CD4-positive, CD25-positive, alpha-beta regulatory T cell (primary cell): ENCODE measurements around the gene KCNK13. TPM values are rescaled to one million over a fixed set of nuclear protein-coding genes. Genes with fewer than 3 reads are reported as not detected.
"Not testable (repeated sequence)": the region's sequence is repeated elsewhere in the genome, so short reads cannot be mapped to it uniquely, and the experiment has no call there.

Experiments used
- ATAC-seq, 2 donors: fragments of 150-1000 bp; cut with Tn5 transposase; one replicate each; pipeline ENCODE4 v1.10.0; 2021; ENCODE audit warnings: low read depth in 2 of 2, moderate number of reproducible peaks in 2 of 2, moderate library complexity in 1 of 2
- DNase-seq, 3 donors: peaks; one replicate each; pipeline versions ENCODE4 v3.0.0 to v3.0.0-alpha.2; 2012 to 2022; ENCODE audit warnings: mixed read lengths in 1 of 3
- H3K27ac ChIP-seq: one replicate; pipeline ENCODE4 v1.7.0; 2013; ENCODE audit warnings: mild to moderate bottlenecking, low read length; ENCODE audit not compliant: insufficient read depth, poor library complexity, severe bottlenecking
- H3K27me3 ChIP-seq: one replicate; pipeline ENCODE4 v1.7.0; 2013; ENCODE audit warnings: low read length; ENCODE audit not compliant: control insufficient read depth, insufficient read depth
- H3K36me3 ChIP-seq: one replicate; pipeline ENCODE4 v1.7.0; 2013; ENCODE audit warnings: mild to moderate bottlenecking, low read length, moderate library complexity; ENCODE audit not compliant: control insufficient read depth, insufficient read depth
- H3K4me1 ChIP-seq: 2 replicates; pipeline ENCODE4 v1.7.0; 2013; ENCODE audit warnings: mild to moderate bottlenecking, low read length; ENCODE audit not compliant: insufficient read depth, control insufficient read depth, poor library complexity, severe bottlenecking
- H3K4me3 ChIP-seq: one replicate; pipeline ENCODE4 v1.7.0; 2013; ENCODE audit warnings: low read depth, mild to moderate bottlenecking, low read length, moderate library complexity
- H3K9me3 ChIP-seq, 2 experiments: 1 replicate in 1 of 2; 2 replicates in 1 of 2; pipeline ENCODE4 v1.7.0; 2013; ENCODE audit warnings: low read length in 2 of 2, mild to moderate bottlenecking in 1 of 2, moderate library complexity in 1 of 2; ENCODE audit not compliant: control insufficient read depth in 2 of 2
- H3K27ac Mint-ChIP-seq, 3 donors: one replicate each; pipeline ENCODE4 v1.8.0; 2020 to 2022; ENCODE audit warnings: mild to moderate bottlenecking in 3 of 3, mixed read lengths in 3 of 3, moderate library complexity in 2 of 3
- H3K27me3 Mint-ChIP-seq: one replicate; pipeline ENCODE4 v1.8.0; 2022; ENCODE audit warnings: mild to moderate bottlenecking, mixed read lengths
- H3K36me3 Mint-ChIP-seq: one replicate; pipeline ENCODE4 v1.8.0; 2020; ENCODE audit warnings: mixed read lengths
- H3K4me1 Mint-ChIP-seq, 4 donors: one replicate each; pipeline ENCODE4 v1.8.0; 2020 to 2022; ENCODE audit warnings: mixed read lengths in 4 of 4, mild to moderate bottlenecking in 1 of 4
- H3K4me3 Mint-ChIP-seq, 4 donors: one replicate each; pipeline ENCODE4 v1.8.0; 2020 to 2022; ENCODE audit warnings: mild to moderate bottlenecking in 4 of 4, mixed read lengths in 4 of 4, moderate library complexity in 3 of 4
- H3K9me3 Mint-ChIP-seq, 7 donors: one replicate each; pipeline ENCODE4 v1.8.0; 2020 to 2022; ENCODE audit warnings: mixed read lengths in 7 of 7, mild to moderate bottlenecking in 3 of 7, moderate library complexity in 2 of 7
- polyA plus RNA-seq, 4 donors: library from polyadenylated mRNA; unstranded; fragments of 300-500 nt; fragmentation: Illumina TruSeq; gene quantifications; one replicate each; pipeline ENCODE4 v1.2.3, GENCODE V29; 2021
- total RNA-seq: library from RNA; stranded (reverse); gene quantifications from one replicate; pipeline ENCODE4 v1.2.3, GENCODE V29; 2022

KCNK13 gene
- total and polyA plus RNA-seq, 5 donors from 2014 or later = 0.20 TPM; not detected in 4

DNA sequence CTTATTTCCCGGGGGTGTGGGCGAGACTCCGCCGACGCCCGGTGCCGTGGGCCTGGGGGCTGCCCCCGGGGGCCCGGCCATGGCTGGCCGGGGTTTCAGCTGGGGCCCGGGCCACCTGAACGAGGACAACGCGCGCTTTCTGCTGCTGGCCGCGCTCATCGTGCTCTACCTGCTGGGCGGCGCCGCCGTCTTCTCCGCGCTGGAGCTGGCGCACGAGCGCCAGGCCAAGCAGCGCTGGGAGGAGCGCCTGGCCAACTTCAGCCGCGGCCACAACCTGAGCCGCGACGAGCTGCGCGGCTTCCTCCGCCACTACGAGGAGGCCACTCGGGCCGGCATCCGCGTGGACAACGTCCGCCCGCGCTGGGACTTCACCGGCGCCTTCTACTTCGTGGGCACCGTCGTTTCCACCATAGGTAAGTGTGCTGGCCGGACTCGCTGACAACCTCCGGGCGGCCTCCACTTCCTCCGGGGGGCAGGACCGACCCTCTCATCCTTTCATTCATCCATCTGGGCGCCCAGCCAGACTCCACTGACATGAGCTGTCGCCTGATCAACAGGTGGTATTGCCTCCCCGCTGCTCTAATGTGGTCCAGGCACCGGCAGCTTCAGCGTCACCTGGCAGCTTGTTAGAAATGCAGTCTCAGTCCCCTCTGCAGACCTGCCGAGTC lies 467 bp downstream of the KCNK13 start:
- peaks cover 29% of the 10 kb centered on the region for H3K4me1 ChIP-seq
- peaks cover 71% of the 10 kb centered on the region for H3K27me3 Mint-ChIP-seq
- DNase-seq (no peak), ATAC-seq (no peak)
- no peaks in the 10 kb centered on the region for H3K36me3 ChIP-seq
- peaks cover 0 to 32% (median 21%) of the 10 kb centered on the region in 4 donors for H3K4me1 Mint-ChIP-seq
- H3K9me3 Mint-ChIP-seq = peaks cover 0 to 4% (median 0%) of the 10 kb centered on the region in 7 donors
- H3K36me3 Mint-ChIP-seq = peaks cover 5% of the 10 kb centered on the region
- H3K27ac ChIP-seq = no peak overlapping the region
- peak overlapping the region; percentile 76 to 88 (median 88) for H3K4me3 Mint-ChIP-seq
- H3K27me3 ChIP-seq = peaks cover 43% of the 10 kb centered on the region
- H3K4me3 ChIP-seq = peak overlapping the region; percentile 33
- H3K27ac Mint-ChIP-seq = no peak overlapping the region
- H3K9me3 ChIP-seq = no peaks in the 10 kb centered on the region

DNA sequence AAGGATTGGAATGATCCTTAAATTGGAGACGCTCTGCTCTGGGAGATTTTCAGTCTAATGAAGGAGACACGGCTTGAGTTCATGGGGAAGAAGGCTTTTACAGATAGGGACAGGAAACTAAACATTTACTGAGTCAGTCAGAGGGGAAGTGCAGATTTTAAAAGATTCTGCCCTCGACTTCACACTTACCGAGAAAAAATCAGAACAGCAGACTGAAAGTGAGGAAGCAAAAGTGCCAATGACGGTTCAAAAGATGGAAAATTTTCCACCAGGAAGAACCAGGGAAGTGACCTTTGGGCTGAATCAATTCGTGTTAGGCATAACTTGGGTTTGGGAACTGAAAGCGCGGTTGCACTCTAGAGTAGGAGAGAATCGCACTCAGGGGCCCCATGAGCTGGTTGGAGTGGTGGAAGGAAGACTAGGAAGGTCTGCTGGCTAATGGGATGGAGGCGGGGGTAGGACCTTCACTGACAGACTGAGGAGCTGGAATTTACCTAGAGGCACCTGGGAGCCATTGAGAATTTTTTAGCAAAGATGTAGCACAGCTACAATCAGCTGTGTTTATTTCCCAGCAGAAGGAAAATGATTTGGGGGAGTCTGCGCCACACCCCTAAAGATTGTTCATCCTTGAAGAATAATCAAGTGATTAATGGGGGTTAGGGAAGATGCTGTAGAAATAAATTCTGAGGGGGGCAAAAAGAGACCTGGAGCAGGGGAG lies 1.2 kb downstream of the KCNK13 start:
- no peak for ATAC-seq
- peak in 1 of 3 donors; percentile 24 for DNase-seq
- no peaks in the 10 kb centered on the region for H3K36me3 ChIP-seq
- Mint-ChIP-seq H3K9me3 (peaks cover 0 to 4% (median 0%) of the 10 kb centered on the region in 7 donors), H3K27ac (no peak overlapping the region), H3K27me3 (peaks cover 73% of the 10 kb centered on the region), H3K4me3 (peak overlapping the region; percentile 76 to 88 (median 88)), H3K4me1 (peaks cover 0 to 32% (median 21%) of the 10 kb centered on the region in 4 donors), H3K36me3 (peaks cover 5% of the 10 kb centered on the region)
- H3K4me1 ChIP-seq = peaks cover 29% of the 10 kb centered on the region
- peak overlapping the region; percentile 33 for H3K4me3 ChIP-seq
- no peaks in the 10 kb centered on the region for H3K9me3 ChIP-seq
- H3K27me3 ChIP-seq = peaks cover 43% of the 10 kb centered on the region
- no peak overlapping the region for H3K27ac ChIP-seq

DNA sequence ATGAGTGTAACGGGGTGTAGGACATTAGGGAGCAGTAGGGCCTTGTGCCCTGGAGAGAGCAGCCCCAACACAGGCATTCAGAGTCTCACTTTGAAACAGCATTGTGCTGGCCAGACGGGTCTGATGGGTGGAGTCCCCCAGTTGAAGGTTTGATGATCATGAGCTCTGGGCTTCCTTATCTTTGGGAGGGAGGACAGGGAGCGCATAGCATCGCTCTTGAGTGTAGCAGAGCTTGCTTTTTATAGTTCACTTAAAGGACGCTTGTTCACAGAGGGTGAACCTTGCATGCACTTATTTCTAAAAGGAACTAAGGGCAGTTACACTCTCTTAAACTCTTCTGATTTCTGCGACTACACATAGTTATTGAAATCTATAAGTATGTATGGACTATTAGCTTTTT lies 10.6 kb downstream of the KCNK13 start:
- Histone ChIP-seq H3K36me3 (no peaks in the 10 kb centered on the region), H3K4me3 (no peak overlapping the region), H3K27ac (no peak overlapping the region), H3K27me3 (peaks cover 16% of the 10 kb centered on the region), H3K9me3 (no peaks in the 10 kb centered on the region), H3K4me1 (no peaks in the 10 kb centered on the region)
- ATAC-seq (no peak), DNase-seq (no peak)
- Mint-ChIP-seq H3K4me3 (no peak overlapping the region), H3K4me1 (no peaks in the 10 kb centered on the region), H3K36me3 (no peaks in the 10 kb centered on the region), H3K27ac (peak overlapping the region in 1 of 3 donors; percentile 26), H3K27me3 (peaks cover 44% of the 10 kb centered on the region), H3K9me3 (no peaks in the 10 kb centered on the region)

DNA sequence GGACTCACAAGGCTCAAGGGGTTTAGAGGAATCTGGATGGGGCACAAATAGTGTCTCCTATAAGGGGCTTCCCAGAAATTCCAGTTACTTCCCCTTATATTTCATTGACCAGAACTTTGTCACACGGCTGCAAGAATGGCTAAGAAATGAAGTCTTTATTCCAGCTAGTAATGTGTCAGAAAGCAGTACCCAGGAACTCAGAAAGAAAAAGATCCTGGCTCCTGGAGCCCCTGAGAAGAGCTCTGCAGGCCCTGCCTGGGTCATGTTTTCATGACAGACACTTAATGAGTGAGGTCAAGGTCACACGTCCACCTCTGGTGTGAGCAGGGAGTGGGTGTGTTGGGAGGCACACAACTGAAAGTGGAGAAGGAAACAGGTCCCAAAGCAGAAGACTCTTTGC lies 17.8 kb downstream of the KCNK13 start:
- Mint-ChIP-seq H3K9me3 (peaks cover 0 to 4% (median 0%) of the 10 kb centered on the region in 7 donors), H3K27ac (no peak overlapping the region), H3K4me3 (no peak overlapping the region), H3K36me3 (no peaks in the 10 kb centered on the region), H3K27me3 (peaks cover 50% of the 10 kb centered on the region), H3K4me1 (no peaks in the 10 kb centered on the region)
- Histone ChIP-seq H3K4me1 (no peaks in the 10 kb centered on the region), H3K9me3 (no peaks in the 10 kb centered on the region), H3K4me3 (no peak overlapping the region), H3K27ac (no peak overlapping the region), H3K27me3 (peaks cover 12% of the 10 kb centered on the region), H3K36me3 (no peaks in the 10 kb centered on the region)
- ATAC-seq (no peak), DNase-seq (no peak)

DNA sequence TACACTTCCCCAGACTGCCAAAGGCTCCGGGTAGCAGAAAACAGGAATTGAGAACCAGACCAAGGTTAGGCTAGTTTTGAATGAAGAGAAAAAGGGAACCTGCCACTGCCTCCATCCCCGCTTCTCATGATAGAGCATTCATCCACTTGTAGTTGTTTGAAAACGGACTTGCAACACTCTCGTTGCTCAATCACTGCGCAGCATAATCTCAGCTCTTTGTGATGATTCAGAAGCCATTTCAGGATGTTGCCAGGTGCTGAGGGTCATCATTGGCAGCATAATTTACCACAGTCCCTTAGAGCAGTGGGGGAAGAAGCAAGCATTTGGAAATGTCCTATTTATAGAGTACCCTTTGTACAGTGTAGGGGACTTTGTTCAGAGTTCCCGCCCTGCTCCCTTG lies 25.6 kb downstream of the KCNK13 start:
- Mint-ChIP-seq H3K27ac (no peak overlapping the region), H3K4me3 (no peak overlapping the region), H3K4me1 (no peaks in the 10 kb centered on the region), H3K27me3 (peaks cover 32% of the 10 kb centered on the region), H3K36me3 (no peaks in the 10 kb centered on the region), H3K9me3 (peaks cover 0 to 3% (median 1%) of the 10 kb centered on the region in 7 donors)
- Histone ChIP-seq H3K4me1 (no peaks in the 10 kb centered on the region), H3K27me3 (peaks cover 9% of the 10 kb centered on the region), H3K4me3 (no peak overlapping the region), H3K9me3 (no peaks in the 10 kb centered on the region), H3K27ac (no peak overlapping the region), H3K36me3 (no peaks in the 10 kb centered on the region)
- DNase-seq (no peak), ATAC-seq (no peak)

DNA sequence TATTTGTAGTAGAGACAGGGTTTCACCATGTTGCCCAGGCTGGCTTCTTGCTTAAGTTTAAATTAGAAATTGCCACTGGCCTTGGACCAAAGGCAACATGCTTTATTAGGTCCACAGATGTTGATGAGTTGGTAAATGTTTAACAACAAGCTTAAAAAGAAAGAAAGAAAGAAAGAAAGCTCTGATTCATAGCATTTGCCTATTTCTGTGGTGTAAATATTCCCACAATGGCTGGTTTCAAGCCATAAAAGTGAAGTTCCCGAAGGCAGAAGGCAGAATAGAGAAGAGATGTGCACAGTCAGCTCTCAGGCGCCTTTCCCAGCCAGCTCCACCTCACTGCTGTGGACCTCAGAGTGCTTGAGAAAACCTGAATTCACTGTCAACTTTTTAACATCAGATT lies 26.4 kb downstream of the KCNK13 start:
- H3K27me3 ChIP-seq = peaks cover 9% of the 10 kb centered on the region
- no peak overlapping the region for H3K4me3 ChIP-seq
- Mint-ChIP-seq H3K36me3 (no peaks in the 10 kb centered on the region), H3K27ac (no peak overlapping the region), H3K4me3 (no peak overlapping the region), H3K27me3 (peaks cover 27% of the 10 kb centered on the region), H3K9me3 (peaks cover 0 to 3% (median 1%) of the 10 kb centered on the region in 7 donors), H3K4me1 (no peaks in the 10 kb centered on the region)
- no peaks in the 10 kb centered on the region for H3K36me3 ChIP-seq
- H3K9me3 ChIP-seq = no peaks in the 10 kb centered on the region
- no peaks in the 10 kb centered on the region for H3K4me1 ChIP-seq
- ATAC-seq (no peak), DNase-seq (no peak)
- no peak overlapping the region for H3K27ac ChIP-seq

DNA sequence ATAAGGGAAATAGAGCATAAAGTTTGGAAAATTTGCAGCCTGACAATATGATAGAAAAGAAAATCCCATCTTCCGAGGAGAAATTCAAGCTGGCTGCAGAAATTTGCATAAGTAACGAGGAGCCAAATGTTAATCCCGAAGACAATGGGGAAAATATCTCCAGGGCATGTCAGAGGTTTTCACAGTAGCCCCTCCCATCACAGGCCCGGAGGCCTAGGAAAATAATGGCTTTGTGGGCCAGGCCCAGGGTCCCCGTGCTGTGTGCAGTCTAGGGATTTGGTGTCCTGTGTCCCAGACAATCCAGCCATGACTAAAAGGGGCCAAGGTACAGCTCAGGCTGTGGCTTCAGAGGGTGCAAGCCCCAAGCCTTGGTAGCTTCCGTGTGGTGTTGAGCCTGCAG lies 27.7 kb downstream of the KCNK13 start:
- DNase-seq, H3K27ac ChIP-seq, H3K4me1 ChIP-seq, H3K27ac Mint-ChIP-seq, H3K36me3 Mint-ChIP-seq, H3K4me3 Mint-ChIP-seq, H3K4me1 Mint-ChIP-seq, H3K9me3 ChIP-seq, H3K4me3 ChIP-seq, H3K36me3 ChIP-seq, ATAC-seq, H3K27me3 ChIP-seq, H3K9me3 Mint-ChIP-seq: not testable (repeated sequence)
- peaks cover 24% of the 10 kb centered on the region for H3K27me3 Mint-ChIP-seq
